ENCODE data around the gene RAB11FIP4. TPM values are rescaled to one million over a fixed set of nuclear protein-coding genes. Genes with fewer than 3 reads are reported as not detected.

RAB11FIP4 gene
- total and polyA plus RNA-seq, 2 donors (not counting 3 experiments of a cell fraction or from before 2014, with no cell fraction given): 0.08 to 0.38 TPM

GRCh38 chr17:31568121-31568520 is 176.6 kb downstream of the RAB11FIP4 start:
- POLR2A ChIA-PET: no interaction called here
- H3K9ac ChIP-seq (replicated peaks; ENCODE audit: extremely low read depth, insufficient read depth, low read length): no peak overlapping the region
- intact Hi-C loops (cut with micrococcal nuclease) (no loop called here), dilution Hi-C loops (cut with MboI; ENCODE audit: extremely low pct_ligation_motif_present, low sequenced_read_pairs) (no loop called here)
- H3K9me3 ChIP-seq (replicated peaks; ENCODE audit: control insufficient read depth, insufficient read depth, low read length): no peaks in the 10 kb centered on the region
- no peak overlapping the region for H3K4me2 ChIP-seq (ENCODE audit: insufficient read depth, low read length)
- CTCF ChIA-PET: no interaction called here
- H3K27me3 ChIP-seq (ENCODE audit: control insufficient read depth in 2 of 2, insufficient read depth in 2 of 2, low read length in 2 of 2): no peaks in the 10 kb centered on the region
- H3K4me1 ChIP-seq (ENCODE audit: control insufficient read depth, extremely low read depth, insufficient read depth, low read length): peaks cover 9% of the 10 kb centered on the region
- no peak for TF ChIP-seq FOS (IDR thresholded peaks at IDR 0.05; ENCODE audit: borderline replicate concordance, insufficient read depth, low read length)
- no peak for TF ChIP-seq POLR2A (IDR thresholded peaks at IDR 0.05; ENCODE audit: low read depth, low read length)
- TF ChIP-seq CTCF (IDR thresholded peaks at IDR 0.05; ENCODE audit: extremely low read depth in 1 of 2, insufficient read depth in 1 of 2, low read depth in 1 of 2, low read length in 2 of 2): no peak
- no peak for TF ChIP-seq POLR2AphosphoS5 (IDR thresholded peaks at IDR 0.05; ENCODE audit: insufficient read depth, low read depth, low read length)
- no peak for TF ChIP-seq GATA2 (IDR thresholded peaks at IDR 0.05; ENCODE audit: insufficient read depth, insufficient read length, low read depth, low read length)
- no peak for TF ChIP-seq MAX (IDR thresholded peaks at IDR 0.05; ENCODE audit: insufficient read depth, insufficient read length)
- TF ChIP-seq EZH2 (IDR thresholded peaks at IDR 0.05; ENCODE audit: borderline replicate concordance, low read depth, low read length, severe bottlenecking): no peak
- no peak for TF ChIP-seq MYC (IDR thresholded peaks at IDR 0.05; ENCODE audit: low read depth, low read length)
- no peak for TF ChIP-seq JUN (IDR thresholded peaks at IDR 0.05; ENCODE audit: borderline replicate concordance, insufficient read depth, insufficient read length, low read depth)
- H3K27ac ChIP-seq (ENCODE audit: insufficient read depth, low read depth, low read length): no peak overlapping the region
- no peaks in the 10 kb centered on the region for H4K20me1 ChIP-seq (replicated peaks; ENCODE audit: control insufficient read depth, extremely low read depth, insufficient read depth, low read length)
- H2AFZ ChIP-seq (ENCODE audit: low read depth, low read length): no peak overlapping the region
- BruUV-seq (replicated peaks): no TSS peak
- FAIRE-seq (no peak), DNase-seq (ENCODE audit: low read depth, low spot score) (no peak)
- H3K9me1 ChIP-seq (replicated peaks; ENCODE audit: control insufficient read depth, extremely low read depth, insufficient read depth, low read length): no peaks in the 10 kb centered on the region
- H3K79me2 ChIP-seq (ENCODE audit: control insufficient read depth, insufficient read depth, low read length): peaks cover 96% of the 10 kb centered on the region
- H3K36me3 ChIP-seq (ENCODE audit: control insufficient read depth in 2 of 2, extremely low read depth in 1 of 2, insufficient read depth in 2 of 2, low read length in 2 of 2): peaks cover 5 to 7% of the 10 kb centered on the region in 2 experiments
- no peak overlapping the region for H3K4me3 ChIP-seq (replicated peaks in 1 of 3; ENCODE audit: insufficient read depth in 1 of 3, low read depth in 1 of 3, low read length in 3 of 3)
